ENCODE measurements around the gene NAALADL2.

GRCh38 chr3:175214216-175214615 lies 355.1 kb downstream of the NAALADL2 start:
- TF ChIP-seq REST (IDR thresholded peaks at IDR 0.05; ENCODE audit: insufficient read depth in 1 of 2, low read depth in 2 of 2, low read length in 1 of 2) (no peak), POLR2AphosphoS5 (IDR thresholded peaks at IDR 0.05; ENCODE audit: low read depth, low read length) (no peak), SIN3A (IDR thresholded peaks at IDR 0.05; ENCODE audit: borderline replicate concordance, insufficient read depth, low read depth, low read length) (no peak), CTCF (IDR thresholded peaks at IDR 0.05) (no peak), TCF7L2 (IDR thresholded peaks at IDR 0.05; ENCODE audit: low read depth, low read length) (no peak)
